DOHH2 (cell line): Measurements from ENCODE around the gene LRRC56.

Experiments used
- H3F3A ChIP-seq: fragments of 200-600 bp; sonication (generic), shearing (Covaris generic); 2 replicates; pipeline ENCODE4 v1.6.0; 2016; ENCODE audit warnings: antibody characterized with exemption, mild to moderate bottlenecking; ENCODE audit not compliant: control insufficient read depth, insufficient read depth
- H3K27ac ChIP-seq: fragments of 200-600 bp; sonication (generic); 2 replicates; pipeline ENCODE4 v1.5.1; 2014; ENCODE audit warnings: low read depth, mild to moderate bottlenecking, low read length, moderate library complexity
- H3K27me3 ChIP-seq: fragments of 200-600 bp; sonication (generic); 2 replicates; pipeline ENCODE4 v1.6.1; 2014; ENCODE audit warnings: mild to moderate bottlenecking, low read length, mixed read lengths; ENCODE audit not compliant: control insufficient read depth
- H3K36me3 ChIP-seq: fragments of 200-600 bp; sonication (generic); 2 replicates; pipeline ENCODE4 v1.6.1; 2014; ENCODE audit warnings: mild to moderate bottlenecking, low read length, moderate library complexity, mixed read lengths; ENCODE audit not compliant: control insufficient read depth
- H3K4me1 ChIP-seq: fragments of 200-600 bp; sonication (generic); 2 replicates; pipeline ENCODE4 v1.6.1; 2014; ENCODE audit warnings: mild to moderate bottlenecking, low read length, mixed read lengths; ENCODE audit not compliant: control insufficient read depth
- H3K4me2 ChIP-seq: fragments of 200-600 bp; sonication (generic); 2 replicates; pipeline ENCODE4 v1.6.0; 2014; ENCODE audit warnings: mild to moderate bottlenecking, low read length, moderate library complexity
- H3K4me3 ChIP-seq: fragments of 200-600 bp; sonication (generic); 2 replicates; pipeline ENCODE4 v1.5.1; 2014; ENCODE audit warnings: mild to moderate bottlenecking, low read length, mixed read lengths
- H3K79me2 ChIP-seq: fragments of 200-600 bp; sonication (generic); 2 replicates; pipeline ENCODE4 v1.6.1; 2014; ENCODE audit warnings: mild to moderate bottlenecking, low read length, mixed read lengths; ENCODE audit not compliant: control insufficient read depth
- H3K9me2 ChIP-seq: fragments of 200-600 bp; sonication (generic); replicated peaks from 2 replicates; pipeline ENCODE4 v1.6.1; 2014; ENCODE audit warnings: mild to moderate bottlenecking, low read length, mixed read lengths; ENCODE audit not compliant: control insufficient read depth
- H3K9me3 ChIP-seq: fragments of 200-600 bp; sonication (generic); 2 replicates; pipeline ENCODE4 v1.6.1; 2014; ENCODE audit warnings: antibody characterized with exemption, low read length, mixed read lengths; ENCODE audit not compliant: control insufficient read depth, insufficient read depth
- H4K20me1 ChIP-seq: fragments of 200-600 bp; sonication (generic); 2 replicates; pipeline ENCODE4 v1.6.0; 2014; ENCODE audit warnings: low read depth, mild to moderate bottlenecking, antibody characterized with exemption, low read length, moderate library complexity; ENCODE audit not compliant: control insufficient read depth, insufficient read depth
- EZH2phosphoT487 ChIP-seq: fragments of 200-600 bp; sonication (generic); IDR thresholded peaks from 2 replicates; pipeline ENCODE4 v1.6.1; 2017; ENCODE audit warnings: borderline replicate concordance, mild to moderate bottlenecking, antibody characterized with exemption, low read length, moderate library complexity, mixed read lengths
- TF ChIP-seq, protein P1 (sequence below): fragments of 200-600 bp; sonication (generic); IDR thresholded peaks from one replicate; pipeline ENCODE4 v1.5.1; 2014; ENCODE audit warnings: antibody characterized with exemption, mild to moderate bottlenecking, low read depth, low read length; ENCODE audit not compliant: poor library complexity, severe bottlenecking

Gene LRRC56

DNA sequence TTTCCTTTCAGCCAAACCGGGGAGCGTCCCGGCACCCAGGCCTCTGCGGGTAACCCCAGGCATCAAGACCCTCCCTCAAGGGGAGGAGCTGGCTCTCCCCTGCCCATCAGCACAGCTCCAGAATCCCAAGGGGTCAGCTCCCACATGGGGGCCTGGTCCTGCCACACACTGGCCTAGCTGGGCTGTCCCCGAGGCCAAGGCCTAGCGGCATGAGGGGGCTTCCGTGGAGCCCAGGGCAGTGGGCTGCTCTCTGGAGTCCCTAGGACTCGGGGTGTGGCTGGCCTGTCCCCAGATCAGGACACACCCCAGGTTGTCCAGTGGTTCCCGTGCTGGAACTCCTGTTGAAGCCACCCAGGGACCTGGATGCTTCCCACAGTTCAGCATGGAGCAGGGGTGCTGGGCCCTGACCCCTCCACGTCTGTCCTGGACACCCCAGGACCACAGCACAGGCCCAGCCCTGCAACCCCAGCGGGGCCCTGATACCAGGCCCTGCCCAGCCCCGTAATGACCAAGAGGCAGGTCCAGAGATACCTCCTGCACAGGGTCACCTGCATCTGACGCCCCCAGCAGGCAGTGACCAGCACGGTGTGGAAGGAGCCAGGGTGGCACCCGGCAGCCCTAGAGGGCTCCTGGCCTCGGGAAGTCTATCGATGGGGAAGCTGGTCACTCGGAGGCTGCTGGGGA, 7.5 kb upstream of the LRRC56 start:
- Histone ChIP-seq H3K9me3 (no peaks in the 10 kb centered on the region), H3K27ac (no peak overlapping the region), H3K4me3 (no peak overlapping the region), H3F3A (no peaks in the 10 kb centered on the region), H3K79me2 (peaks cover 16% of the 10 kb centered on the region), H4K20me1 (no peaks in the 10 kb centered on the region), H3K9me2 (no peaks in the 10 kb centered on the region), H3K4me1 (peaks cover 11% of the 10 kb centered on the region), H3K27me3 (no peaks in the 10 kb centered on the region), H3K4me2 (no peak overlapping the region), H3K36me3 (peaks cover 29% of the 10 kb centered on the region)
- TF ChIP-seq EZH2phosphoT487, result no peak
- TF ChIP-seq, protein P1, sequence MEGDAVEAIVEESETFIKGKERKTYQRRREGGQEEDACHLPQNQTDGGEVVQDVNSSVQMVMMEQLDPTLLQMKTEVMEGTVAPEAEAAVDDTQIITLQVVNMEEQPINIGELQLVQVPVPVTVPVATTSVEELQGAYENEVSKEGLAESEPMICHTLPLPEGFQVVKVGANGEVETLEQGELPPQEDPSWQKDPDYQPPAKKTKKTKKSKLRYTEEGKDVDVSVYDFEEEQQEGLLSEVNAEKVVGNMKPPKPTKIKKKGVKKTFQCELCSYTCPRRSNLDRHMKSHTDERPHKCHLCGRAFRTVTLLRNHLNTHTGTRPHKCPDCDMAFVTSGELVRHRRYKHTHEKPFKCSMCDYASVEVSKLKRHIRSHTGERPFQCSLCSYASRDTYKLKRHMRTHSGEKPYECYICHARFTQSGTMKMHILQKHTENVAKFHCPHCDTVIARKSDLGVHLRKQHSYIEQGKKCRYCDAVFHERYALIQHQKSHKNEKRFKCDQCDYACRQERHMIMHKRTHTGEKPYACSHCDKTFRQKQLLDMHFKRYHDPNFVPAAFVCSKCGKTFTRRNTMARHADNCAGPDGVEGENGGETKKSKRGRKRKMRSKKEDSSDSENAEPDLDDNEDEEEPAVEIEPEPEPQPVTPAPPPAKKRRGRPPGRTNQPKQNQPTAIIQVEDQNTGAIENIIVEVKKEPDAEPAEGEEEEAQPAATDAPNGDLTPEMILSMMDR, result no peak

DNA sequence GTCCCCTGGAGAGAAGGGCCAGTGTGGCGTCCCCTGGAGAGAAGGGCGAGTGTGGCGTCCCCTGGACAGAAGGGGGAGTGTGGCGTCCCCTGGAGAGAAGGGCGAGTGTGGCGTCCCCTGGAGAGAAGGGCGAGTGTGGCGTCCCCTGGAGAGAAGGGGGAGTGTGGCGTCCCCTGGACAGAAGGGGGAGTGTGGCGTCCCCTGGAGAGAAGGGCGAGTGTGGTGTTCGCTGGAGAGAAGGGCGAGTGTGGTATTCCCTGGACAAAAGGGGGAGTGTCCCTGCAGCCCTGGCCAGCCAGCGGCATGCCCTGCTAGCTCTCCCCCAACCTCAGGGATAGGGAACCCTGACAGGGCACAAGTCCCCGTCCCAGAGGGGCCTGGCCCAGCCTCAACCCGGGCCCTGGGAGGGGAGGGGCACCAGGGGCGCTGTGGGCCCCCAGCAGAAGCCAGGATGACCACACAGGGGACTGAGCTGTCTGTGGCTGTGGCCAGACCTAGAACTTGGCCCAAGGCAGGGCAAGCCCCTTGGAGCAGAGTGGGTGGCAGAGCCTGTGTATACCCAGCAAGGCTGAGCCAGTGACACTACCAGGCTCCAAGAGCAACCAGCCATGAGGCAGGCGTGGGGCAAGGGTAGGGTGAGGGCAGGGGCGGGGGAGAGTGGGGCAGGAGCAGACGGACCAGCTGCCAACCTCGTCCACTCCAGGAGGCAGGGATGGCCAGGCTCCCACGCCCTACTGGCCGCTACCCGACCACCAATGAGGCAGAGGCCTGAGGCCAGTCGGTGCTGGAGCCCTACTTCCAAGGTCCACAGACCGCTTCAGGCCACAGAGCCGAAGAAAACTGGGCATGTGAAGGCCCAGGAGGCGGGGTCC, 6.1 kb upstream of the LRRC56 start:
- H3K9me3 ChIP-seq, result no peaks in the 10 kb centered on the region
- H3K4me3 ChIP-seq, result no peak overlapping the region
- peaks cover 29% of the 10 kb centered on the region for H3K36me3 ChIP-seq
- H3F3A ChIP-seq, result peaks cover 2% of the 10 kb centered on the region
- H3K4me2 ChIP-seq, result no peak overlapping the region
- H3K27ac ChIP-seq, result no peak overlapping the region
- H3K9me2 ChIP-seq, result no peaks in the 10 kb centered on the region
- peaks cover 19% of the 10 kb centered on the region for H3K79me2 ChIP-seq
- peaks cover 13% of the 10 kb centered on the region for H3K4me1 ChIP-seq
- no peaks in the 10 kb centered on the region for H4K20me1 ChIP-seq
- no peaks in the 10 kb centered on the region for H3K27me3 ChIP-seq
- TF ChIP-seq, protein P1, result no peak
- no peak for TF ChIP-seq EZH2phosphoT487

DNA sequence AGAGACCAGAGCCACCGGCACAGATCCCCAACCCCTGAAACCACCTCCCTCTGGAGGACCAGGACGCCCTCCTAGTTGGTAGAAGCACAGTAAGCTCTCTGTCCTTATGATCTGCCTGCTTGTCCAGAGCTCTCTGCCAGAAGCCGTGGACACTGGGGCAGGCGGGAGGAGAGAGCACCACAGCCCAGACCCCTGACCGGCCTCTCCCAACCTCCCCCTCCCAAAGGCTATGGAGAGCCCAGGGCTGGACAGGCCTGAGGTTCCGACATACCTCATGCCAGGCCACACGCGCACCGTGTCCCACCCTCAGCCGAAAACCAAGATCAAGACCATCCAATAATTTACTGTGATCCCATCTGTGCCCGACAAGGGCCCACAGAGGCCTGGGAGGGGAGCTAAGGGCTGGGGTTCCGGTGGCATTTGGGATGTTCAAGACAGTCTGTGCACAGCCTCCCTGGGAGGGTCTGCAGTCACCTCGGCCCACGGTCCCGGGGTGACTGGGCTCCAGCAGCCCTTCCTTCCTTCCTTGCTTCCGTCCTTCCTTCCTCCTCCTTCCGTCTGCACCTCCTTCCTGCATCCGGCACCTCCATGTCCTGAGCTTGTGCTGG, 5.3 kb upstream of the LRRC56 start:
- Histone ChIP-seq H3K27ac (no peak overlapping the region), H3K36me3 (peaks cover 29% of the 10 kb centered on the region), H3K4me2 (no peak overlapping the region), H4K20me1 (no peaks in the 10 kb centered on the region), H3K9me3 (no peaks in the 10 kb centered on the region), H3F3A (peaks cover 10% of the 10 kb centered on the region), H3K4me1 (peaks cover 21% of the 10 kb centered on the region), H3K9me2 (no peaks in the 10 kb centered on the region), H3K27me3 (no peaks in the 10 kb centered on the region), H3K79me2 (peaks cover 20% of the 10 kb centered on the region), H3K4me3 (no peak overlapping the region)
- no peak for TF ChIP-seq EZH2phosphoT487
- TF ChIP-seq, protein P1, result no peak
